Chondrocyte (in vitro differentiated cells): ENCODE data around the gene TNIP1. TPM values are rescaled to one million over a fixed set of nuclear protein-coding genes. Genes with fewer than 3 reads are reported as not detected.

Source experiments
- DNase-seq: peaks from one replicate; pipeline ENCODE4 v3.0.0; 2021; ENCODE audit warnings: mixed read lengths, low spot score
- H3K27ac Mint-ChIP-seq: one replicate; pipeline ENCODE4 v1.8.0; 2021; ENCODE audit warnings: mild to moderate bottlenecking, moderate library complexity, mixed read lengths; ENCODE audit not compliant: unreplicated experiment
- H3K27me3 Mint-ChIP-seq: 2 replicates; pipeline ENCODE4 v1.8.0; 2021; ENCODE audit warnings: low read depth, mixed read lengths
- H3K36me3 Mint-ChIP-seq: 2 replicates; pipeline ENCODE4 v1.8.0; 2021; ENCODE audit warnings: low read depth, mixed read lengths
- H3K4me1 Mint-ChIP-seq: 2 replicates; pipeline ENCODE4 v1.8.0; 2021; ENCODE audit warnings: low read depth, mild to moderate bottlenecking, mixed read lengths
- H3K4me3 Mint-ChIP-seq: one replicate; pipeline ENCODE4 v1.8.0; 2021; ENCODE audit warnings: mild to moderate bottlenecking, moderate library complexity, mixed read lengths; ENCODE audit not compliant: unreplicated experiment
- H3K9me3 Mint-ChIP-seq: 2 replicates; pipeline ENCODE4 v1.8.0; 2021; ENCODE audit warnings: low read depth, mixed read lengths
- total RNA-seq: library from RNA; stranded (reverse); gene quantifications from 3 replicates; pipeline ENCODE4 v1.2.1, GENCODE V29; 2021
- TF ChIP-seq, protein P1 (sequence below): fragments of 200-600 bp; sonication (generic); IDR thresholded peaks from 2 replicates; pipeline ENCODE4 v1.5.0; 2021; ENCODE audit warnings: antibody characterized with exemption, mild to moderate bottlenecking, moderate library complexity

The TNIP1 gene
- total RNA-seq, 1 donor from 2014 or later = 75.6 TPM

DNA sequence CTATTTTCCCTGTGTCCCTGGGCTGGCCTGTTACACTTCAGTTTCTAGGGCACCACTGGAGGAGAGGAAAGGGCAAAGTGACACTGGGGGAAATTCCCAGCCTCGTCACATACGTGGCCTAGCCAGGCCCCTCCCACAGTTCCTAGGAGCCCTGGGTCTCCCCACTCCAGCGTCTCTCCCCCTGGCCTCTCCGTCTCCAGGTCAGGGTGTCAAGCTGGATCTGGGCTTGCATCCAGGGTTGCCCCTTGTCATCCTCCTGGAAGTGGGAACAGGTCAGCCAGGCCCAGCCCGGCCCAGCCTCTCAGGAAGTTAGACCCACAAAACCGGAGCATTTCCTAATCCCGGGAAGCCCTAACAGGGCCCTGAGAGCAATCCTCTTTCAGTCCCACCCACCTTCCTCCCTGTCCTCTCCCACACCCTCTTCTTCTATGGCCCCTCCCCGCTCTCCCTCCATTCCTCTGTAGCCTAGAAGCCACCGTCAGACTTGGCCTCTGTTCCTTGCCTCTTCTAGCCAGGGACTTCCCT lies 4.7 kb upstream of the TNIP1 start:
- Mint-ChIP-seq H3K27ac (no peak overlapping the region), H3K36me3 (no peaks in the 10 kb centered on the region), H3K4me3 (no peak overlapping the region), H3K9me3 (no peaks in the 10 kb centered on the region), H3K4me1 (peaks cover 14% of the 10 kb centered on the region), H3K27me3 (no peaks in the 10 kb centered on the region)
- TF ChIP-seq, protein P1, sequence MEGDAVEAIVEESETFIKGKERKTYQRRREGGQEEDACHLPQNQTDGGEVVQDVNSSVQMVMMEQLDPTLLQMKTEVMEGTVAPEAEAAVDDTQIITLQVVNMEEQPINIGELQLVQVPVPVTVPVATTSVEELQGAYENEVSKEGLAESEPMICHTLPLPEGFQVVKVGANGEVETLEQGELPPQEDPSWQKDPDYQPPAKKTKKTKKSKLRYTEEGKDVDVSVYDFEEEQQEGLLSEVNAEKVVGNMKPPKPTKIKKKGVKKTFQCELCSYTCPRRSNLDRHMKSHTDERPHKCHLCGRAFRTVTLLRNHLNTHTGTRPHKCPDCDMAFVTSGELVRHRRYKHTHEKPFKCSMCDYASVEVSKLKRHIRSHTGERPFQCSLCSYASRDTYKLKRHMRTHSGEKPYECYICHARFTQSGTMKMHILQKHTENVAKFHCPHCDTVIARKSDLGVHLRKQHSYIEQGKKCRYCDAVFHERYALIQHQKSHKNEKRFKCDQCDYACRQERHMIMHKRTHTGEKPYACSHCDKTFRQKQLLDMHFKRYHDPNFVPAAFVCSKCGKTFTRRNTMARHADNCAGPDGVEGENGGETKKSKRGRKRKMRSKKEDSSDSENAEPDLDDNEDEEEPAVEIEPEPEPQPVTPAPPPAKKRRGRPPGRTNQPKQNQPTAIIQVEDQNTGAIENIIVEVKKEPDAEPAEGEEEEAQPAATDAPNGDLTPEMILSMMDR = no peak
- DNase-seq = no peak

- TF ChIP-seq, protein P1 = no peak
- no peak overlapping the region for H3K4me3 Mint-ChIP-seq
- DNase-seq = no peak
- H3K27ac Mint-ChIP-seq = no peak overlapping the region
- H3K9me3 Mint-ChIP-seq = no peaks in the 10 kb centered on the region
- H3K27me3 Mint-ChIP-seq = no peaks in the 10 kb centered on the region
- H3K4me1 Mint-ChIP-seq = peaks cover 25% of the 10 kb centered on the region
- H3K36me3 Mint-ChIP-seq = no peaks in the 10 kb centered on the region
Observed at GRCh38 chr5:151084363-151084762, 3.5 kb upstream of the TNIP1 start.

DNA sequence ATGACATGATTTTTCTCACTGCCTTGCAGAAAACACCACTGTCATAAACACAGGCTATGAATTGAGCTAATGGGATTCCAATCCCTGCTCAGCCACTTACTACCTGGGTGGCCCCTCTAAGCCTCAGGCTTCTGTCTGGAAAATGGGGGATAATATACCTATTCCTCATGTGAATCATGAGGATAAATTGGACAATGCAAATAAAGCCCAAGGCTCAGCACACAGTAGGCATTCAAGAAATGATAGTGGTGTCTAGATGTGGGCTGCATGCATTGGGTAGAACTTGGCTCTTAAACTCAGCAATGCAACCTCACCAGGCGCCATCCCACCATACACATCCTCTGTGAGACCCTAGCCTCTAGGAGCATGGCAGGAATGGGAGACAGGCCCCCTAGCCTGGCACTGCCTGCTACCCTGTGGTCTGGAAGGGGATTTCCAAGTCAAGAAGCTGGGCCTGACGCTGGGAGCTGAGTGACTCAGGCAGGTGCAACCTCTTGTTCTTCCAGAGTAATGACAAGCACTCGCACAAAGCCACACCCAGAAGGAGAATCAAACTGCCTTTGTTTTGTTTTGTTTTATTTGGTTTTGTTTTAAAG lies 2.3 kb upstream of the TNIP1 start:
- H3K27ac Mint-ChIP-seq = no peak overlapping the region
- no peaks in the 10 kb centered on the region for H3K27me3 Mint-ChIP-seq
- H3K36me3 Mint-ChIP-seq = peaks cover 2% of the 10 kb centered on the region
- TF ChIP-seq, protein P1 = no peak
- H3K4me1 Mint-ChIP-seq = peaks cover 37% of the 10 kb centered on the region
- DNase-seq = no peak
- H3K4me3 Mint-ChIP-seq = no peak overlapping the region
- no peaks in the 10 kb centered on the region for H3K9me3 Mint-ChIP-seq

DNA sequence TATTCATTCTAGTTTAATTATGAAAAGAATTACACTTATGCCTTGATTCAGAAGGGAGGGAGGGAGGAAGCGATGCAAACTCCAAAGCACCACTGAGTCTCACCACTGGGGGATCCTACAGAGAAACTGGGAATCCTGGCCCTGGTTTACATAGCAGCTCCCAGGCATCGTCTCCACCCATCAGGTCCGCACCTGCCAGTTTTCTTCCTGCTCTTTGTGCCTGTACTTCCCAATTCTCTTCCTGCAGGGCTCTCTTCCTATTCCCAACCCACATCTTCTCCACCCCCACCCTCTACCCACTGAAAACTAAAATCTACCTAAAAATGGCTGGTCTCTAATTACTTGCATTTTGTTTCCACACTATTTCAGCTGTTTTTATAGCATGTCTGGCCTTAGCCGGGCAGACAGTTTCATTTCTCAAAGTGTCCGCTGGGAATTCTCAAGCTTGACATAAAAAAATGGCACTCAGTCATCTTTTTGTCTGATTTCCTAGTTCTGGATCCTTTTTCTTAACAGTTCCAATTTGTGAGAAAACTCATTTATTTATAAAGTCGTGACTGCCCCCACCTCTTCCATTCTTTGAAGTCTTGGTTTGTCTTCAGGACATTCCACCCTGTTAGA lies 1.6 kb upstream of the TNIP1 start:
- DNase-seq = no peak
- Mint-ChIP-seq H3K27me3 (no peaks in the 10 kb centered on the region), H3K9me3 (no peaks in the 10 kb centered on the region), H3K36me3 (peaks cover 4% of the 10 kb centered on the region), H3K4me3 (no peak overlapping the region), H3K4me1 (peaks cover 45% of the 10 kb centered on the region), H3K27ac (peak overlapping the region; percentile 57)
- TF ChIP-seq, protein P1 = peak; percentile 58

GRCh38 chr5:151081431-151082281 lies 822 bp upstream of the TNIP1 start:
- Mint-ChIP-seq H3K4me3 (peak overlapping the region; percentile 82), H3K36me3 (peaks cover 4% of the 10 kb centered on the region), H3K27me3 (no peaks in the 10 kb centered on the region), H3K27ac (peak overlapping the region; percentile 96), H3K4me1 (peaks cover 49% of the 10 kb centered on the region), H3K9me3 (no peaks in the 10 kb centered on the region)
- TF ChIP-seq, protein P1 = no peak
- no peak for DNase-seq
